NCI-H1048 (cell line): Measurements from ENCODE around the gene TENM4.

ENCODE experiments used
- DNase-seq: peaks from one replicate; lab custom pipeline; 2025; lab: John Stamatoyannopoulos, UW

TENM4 gene

DNA sequence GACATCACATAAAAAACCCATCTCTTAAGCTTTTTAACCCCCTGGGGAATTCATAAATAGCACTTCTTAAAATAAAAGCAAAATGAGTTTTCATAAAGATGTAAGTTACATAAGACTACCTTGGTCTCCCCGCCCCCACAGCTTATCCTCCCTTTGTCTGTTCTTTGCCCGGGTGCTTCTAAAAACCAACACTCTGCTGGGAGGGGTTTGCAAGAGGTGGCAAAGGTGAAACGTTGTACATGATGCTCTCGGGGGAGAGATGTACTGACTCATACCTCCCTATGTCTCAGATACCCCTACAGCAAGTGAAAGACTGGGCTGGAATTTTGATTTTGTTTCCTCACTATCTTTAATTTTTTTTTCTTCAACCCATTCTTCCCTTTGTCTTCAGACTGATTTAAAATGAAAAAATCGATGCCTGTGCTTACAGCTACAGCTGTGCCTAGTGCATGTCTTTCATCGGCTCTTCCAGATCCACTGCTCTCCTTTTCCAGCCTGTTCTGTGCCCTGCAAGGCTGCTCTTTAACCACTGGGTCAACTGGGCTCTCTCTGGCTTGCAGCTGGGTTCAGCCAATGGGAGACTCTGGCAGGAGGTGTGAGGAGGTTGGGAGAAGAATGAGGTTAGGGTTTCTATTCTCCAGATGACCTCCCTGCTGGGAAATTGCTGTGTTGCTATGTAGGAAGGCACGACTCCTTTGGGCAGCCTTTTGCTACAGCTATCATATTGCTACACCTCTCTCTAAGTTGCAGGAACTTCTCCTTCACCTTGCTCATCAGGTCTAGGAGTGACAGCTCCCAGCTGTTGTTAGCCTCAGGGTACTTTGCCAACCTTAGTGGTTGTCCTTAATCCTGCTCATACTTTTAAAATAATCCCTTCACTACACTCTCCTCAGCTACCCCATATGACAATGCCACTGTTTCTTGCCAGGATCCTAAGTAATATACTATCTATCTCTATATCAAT lies 266.5 kb downstream of the TENM4 start:
- DNase-seq: no peak

DNA sequence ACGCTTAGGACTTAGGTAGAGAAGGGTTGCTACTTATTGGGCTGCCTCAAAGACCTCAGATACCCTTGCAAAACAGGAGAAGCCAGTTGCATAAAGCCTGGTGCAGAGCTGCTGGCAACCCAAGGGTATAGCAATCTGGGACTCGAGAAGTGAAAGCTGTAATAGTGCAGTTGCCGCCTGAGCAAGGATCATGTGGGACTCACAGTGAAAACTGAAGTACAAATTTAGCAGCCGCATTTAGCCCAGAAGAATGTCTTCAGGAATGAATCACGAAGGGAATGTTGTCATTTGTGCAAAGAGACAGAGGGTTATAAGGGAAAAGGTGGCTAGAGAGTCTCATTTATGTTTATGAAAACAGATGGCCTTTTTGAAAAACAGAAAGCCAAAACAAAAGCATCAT lies 267.2 kb downstream of the TENM4 start:
- DNase-seq: no peak

DNA sequence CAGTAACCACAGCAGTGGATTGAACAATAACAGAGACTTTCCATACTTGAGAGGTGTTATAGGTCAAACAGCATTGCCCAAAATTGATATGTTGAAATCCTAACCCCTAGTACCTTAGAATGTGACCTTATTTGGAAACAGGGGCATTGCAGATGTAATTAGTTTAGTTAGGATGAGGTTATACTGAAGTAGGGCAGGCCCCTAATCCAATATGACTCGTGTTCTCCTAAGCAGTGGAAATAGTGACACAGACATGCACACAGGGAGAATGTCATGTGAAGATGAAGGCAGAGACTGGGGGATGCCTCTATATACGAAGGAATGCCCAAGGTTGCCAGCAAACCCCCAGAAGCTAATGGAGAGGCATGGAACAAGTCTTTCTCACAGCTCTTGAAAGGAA lies 270.5 kb downstream of the TENM4 start:
- DNase-seq: no peak

DNA sequence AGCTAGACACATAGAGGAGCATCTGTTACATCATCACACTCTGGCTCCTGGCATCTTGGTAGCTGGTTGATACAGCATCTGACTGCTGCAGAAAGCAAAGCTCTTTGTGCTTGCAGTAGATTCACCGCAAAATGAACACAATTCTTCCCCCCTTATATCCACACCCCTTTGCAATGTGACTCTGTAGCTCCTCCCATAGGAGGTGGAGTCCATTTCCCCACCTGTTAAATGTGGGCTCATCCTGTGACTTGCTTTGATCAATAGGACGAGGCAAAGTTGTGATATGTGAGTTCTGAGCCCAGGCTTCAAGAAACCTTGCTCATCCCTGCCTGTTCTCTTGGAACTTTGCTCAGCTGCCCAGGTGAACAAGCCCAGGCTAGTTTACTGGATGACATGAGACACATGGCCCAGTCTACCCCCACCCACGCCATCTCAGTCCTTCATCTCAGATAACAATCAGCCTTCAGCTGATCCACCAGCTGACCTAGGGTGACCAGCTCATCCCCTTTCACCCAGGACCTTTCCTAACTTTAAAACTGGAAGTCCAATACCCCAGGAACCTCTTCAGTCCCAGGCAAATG lies 272.2 kb downstream of the TENM4 start:
- no peak for DNase-seq

DNA sequence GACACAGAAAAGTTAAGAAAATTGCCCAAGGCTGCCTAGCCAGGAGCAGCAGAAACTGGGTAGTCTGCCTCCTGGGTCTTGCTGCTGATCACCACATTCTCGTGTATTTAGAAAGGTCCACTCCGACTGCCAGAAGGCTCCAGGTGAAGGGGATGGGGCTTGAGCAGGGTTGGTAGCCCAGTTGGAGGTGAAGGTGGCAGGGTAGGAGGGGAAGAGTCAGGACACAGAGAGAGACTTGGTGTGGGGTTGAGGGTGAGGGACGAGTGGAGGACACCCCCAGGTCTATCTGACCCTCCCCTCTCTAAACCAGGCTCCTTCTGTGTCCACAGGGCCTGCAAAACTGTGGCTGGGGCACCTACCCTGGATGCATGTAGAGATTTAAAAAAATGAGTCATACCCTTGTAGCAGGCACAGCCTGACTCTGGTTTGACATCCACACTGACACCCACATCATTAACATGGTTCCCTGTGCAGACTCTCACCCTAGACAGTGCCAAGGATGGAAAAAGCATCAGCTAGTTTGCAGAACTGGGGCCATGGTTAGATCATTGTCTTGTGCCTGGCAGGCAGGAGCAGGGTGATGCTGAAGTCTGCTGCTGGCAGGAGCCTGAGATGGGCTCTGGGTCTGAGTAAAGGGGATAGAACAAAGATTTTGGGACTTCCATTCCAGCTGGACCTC lies 273.2 kb downstream of the TENM4 start:
- DNase-seq: no peak

DNA sequence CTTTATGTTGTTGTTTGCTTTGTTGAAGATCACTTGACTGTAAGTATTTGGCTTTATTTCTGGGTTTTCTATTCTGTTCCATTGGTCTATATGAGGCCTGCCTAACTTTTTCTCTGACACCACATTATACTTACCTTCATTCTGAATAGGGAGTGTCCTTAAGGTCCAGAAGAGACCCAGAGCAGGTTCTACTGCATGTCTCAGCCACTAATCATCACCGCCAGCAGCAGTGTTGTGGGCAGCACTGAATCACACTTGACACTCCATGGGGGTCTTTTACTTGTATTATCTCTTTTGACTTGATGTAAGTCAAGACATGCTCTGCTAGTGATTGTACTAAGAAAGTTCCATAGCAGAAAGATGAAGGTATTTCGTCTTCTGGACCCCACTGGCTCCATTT lies 274.9 kb downstream of the TENM4 start:
- no peak for DNase-seq

DNA sequence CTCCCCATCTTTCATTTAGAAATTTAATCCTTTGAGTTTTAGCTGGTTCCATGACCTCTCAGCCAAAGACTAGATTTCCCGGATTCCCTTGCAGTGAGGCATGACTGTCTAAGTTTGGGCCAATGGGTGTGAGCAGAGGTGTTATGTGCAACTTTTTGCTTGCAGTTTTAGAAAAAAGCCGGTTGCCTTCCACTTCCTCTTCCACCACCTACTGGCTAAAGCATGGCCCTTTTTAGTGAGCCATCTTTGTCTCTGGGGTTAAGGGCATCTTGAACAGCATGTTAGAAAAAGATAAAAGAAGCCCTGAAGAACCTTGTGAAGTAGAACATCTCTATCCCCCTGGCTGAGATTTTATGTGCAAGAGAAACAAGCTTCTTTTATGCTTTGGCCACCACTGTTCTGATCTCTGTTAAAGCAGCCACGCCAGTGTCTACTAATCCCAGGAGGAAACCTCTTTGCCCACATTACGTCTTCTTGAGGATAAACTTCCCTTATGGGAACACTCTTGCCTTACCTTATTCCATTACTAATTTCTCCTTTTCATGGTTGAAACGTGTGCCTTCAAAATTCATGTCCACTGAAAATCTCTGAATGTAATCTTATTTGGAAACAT lies 279.9 kb downstream of the TENM4 start:
- DNase-seq: no peak

DNA sequence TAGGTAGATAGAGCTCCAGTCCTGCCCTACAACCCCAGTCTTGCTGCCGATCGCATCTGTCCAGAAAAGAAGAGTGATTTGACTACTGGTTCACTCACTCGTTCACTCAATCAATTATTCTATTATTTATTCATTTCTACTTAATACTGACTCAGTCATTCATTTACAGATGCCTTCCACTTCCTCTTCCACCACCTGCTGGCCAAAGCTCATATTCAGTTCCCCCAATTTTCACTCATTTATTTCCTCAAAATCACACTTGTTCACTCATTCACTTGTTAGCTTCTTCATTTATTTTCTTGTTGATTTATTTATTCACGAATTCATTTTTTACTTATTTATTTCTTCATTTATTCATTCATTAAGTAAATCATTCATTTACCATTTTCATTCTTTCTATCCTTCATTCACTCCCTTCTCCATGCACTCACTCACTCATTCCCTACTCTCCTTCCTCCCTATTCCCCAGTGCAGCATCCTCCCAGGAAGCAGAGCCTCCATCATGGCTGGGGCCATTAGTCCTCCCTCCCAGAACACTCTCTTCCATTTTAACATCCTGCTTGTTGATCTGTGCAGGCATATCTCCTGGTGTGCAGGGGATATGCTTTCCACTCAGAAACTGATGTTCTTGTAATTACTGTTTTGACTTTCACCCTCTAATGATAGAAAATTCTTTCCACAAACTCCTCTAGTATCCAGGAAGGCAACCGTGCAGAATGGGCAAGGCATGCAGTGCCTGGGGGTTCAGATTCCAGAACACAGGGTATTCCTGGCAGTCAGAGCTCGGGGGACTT lies 281.0 kb downstream of the TENM4 start:
- DNase-seq: no peak

DNA sequence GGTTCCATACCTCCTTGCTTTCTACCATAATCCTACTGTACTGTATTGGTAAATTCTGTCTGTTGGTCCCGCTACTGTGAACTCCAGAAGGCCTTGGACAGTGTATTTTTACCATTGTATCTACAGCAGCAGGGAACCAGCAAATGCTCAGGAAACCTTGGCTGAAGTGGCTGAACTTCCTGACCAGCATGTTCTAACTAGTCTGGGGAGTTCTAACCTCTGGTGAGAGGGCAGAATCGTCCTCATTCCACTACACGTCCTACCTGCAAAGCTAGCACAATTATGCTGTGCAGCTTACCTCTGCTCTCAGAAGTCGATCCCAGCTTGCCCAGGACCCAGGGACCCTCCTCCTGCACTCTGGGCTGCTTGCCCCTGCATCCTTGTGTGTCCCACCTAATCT lies 283.1 kb downstream of the TENM4 start:
- DNase-seq: no peak

DNA sequence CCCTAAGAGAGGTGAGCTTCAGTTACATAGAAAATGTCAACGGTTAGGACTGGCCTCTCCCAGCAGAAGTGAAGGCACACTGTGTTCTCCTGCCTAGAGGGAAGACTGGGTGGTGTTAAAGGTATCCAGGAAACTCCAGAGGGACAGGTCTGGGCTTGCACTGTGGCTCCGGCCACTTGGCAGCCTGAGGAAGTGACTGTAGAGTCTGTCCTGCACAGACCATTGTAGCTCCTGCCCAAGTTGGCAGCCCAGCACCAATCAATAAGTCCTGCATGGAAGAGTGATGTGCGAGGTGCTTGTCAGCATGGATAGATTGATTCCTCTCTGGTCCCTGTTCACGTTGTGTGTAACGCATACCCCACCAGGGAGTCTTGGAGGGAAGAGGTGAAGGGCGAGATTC lies 284.8 kb downstream of the TENM4 start:
- no peak for DNase-seq

DNA sequence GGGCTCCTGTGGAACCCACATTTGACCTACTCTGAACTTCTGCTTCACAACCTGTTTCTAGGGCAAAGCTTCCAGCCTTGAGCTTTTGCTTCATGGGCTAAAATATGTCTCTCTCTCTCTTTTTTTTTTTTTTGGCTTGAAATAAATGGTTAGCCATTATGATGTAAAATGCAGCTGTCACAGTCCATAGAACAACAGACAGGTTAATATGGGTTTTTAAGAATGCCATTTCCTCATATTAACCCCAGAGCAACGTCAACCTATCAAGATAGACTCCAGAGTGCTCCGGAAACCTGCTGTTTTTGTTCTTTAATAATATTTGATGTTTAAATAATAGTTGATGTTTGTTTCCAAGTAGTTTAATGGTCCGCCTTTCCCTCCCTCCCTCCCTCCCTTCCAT lies 285.6 kb downstream of the TENM4 start:
- DNase-seq: no peak

DNA sequence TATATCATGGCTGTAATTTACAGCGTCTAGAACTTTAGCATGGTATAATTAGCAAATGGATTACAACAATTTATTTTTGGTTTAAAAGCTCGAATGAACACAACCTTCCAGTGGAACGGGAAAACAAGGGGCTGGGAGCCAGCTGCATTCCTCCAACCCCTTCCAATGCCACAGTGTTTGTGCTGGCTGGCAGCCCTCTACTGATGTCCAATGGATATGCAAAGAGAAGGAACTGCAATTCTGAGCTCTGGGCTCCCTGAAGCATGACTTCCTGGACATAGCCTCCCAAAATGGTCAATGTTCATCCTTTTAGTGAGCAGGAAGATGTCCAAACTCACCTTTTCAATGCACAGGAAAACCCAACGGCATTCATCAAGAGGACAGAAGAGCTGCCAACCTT lies 288.3 kb downstream of the TENM4 start:
- DNase-seq: no peak

DNA sequence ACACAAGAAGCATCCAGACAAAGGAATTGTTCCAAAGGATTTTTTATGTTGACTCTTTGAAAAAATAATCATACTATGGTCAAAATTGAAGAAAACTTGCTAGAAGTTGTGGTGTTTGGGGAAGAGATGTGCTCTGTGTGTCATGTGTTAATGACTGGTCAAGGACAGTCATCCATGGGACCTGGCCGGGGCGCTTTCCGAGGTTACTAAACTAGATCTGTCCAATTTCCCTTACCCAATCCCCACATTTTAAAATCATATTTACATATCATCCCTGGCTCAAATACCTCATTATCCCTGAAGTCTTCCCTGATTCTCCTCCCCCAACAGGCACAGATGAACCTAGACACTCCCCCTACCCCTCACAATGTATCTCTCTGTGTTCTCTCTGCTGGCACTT lies 289.4 kb downstream of the TENM4 start:
- no peak for DNase-seq

DNA sequence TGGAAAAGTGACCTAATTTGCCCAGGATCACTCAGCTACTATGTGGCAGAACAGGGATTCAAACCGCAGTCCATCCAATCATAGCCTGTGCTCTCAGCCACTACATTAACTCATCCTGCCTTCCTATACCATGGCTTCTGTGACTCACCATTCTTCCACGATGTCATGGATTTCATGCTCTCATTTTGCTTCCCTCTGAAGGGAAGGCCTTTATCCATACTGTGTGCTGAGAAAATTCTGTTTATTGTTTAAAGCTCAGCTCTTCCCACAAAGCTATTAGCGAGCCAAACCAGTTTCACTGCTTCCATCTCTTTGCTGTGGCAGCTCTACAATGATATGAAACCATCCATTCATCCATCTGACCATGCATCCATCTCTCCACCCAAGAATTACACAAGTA lies 289.9 kb downstream of the TENM4 start:
- DNase-seq: no peak

DNA sequence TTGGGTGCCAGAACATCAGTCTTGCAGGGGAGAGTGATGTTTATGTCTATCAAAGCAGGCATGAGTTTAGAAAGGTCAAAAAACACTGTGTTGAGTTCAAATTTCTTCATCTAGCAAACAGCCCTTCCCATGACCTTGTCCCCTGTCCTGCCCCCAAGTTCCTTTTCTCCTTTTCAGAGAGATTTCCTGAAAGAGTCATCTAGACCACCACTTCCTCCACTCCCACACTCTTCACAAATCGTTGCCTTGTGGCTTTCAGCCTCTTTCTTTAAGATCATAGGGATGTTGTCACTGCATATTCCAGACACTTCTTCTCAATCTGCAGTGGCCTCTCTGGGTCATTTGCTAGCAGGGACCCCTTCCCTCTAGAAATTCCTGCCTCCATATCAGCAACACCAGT lies 290.5 kb downstream of the TENM4 start:
- no peak for DNase-seq

DNA sequence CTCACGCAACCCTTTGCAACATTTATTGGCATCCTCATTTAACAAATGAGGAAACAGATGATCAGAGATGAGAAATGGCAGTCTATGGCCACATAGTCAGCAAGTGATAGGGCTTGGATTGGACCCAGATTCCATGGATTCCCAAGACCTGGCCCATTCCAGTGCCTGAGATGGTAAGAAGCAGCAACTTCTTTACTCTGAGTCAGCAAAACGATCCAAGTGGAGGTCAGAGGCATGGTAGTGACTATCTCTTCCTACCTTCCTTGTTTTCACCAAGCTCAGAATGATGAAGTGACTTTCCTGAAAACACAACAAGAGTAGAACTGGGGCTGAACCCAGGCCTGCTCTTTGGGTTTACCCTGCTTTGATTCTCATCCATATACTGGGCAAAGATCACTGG lies 293.1 kb downstream of the TENM4 start:
- no peak for DNase-seq

DNA sequence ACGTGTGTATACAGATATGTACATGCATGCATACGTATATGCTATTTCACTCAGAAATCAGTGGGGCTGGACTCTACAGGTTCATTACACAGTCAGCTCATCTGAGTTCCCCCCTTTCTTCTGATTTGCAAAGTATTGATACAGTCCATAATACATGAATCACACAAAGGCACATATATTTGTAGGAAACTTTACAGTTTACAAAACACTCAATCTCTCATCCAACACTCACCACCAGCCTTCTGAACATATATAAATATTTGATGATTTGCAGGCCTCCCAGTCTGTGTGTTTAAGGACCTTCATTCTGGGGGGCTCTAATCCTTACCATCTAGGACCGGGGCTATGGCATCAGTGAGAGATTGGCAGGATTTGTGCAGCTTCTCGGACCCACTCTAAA lies 293.8 kb downstream of the TENM4 start:
- DNase-seq: no peak

DNA sequence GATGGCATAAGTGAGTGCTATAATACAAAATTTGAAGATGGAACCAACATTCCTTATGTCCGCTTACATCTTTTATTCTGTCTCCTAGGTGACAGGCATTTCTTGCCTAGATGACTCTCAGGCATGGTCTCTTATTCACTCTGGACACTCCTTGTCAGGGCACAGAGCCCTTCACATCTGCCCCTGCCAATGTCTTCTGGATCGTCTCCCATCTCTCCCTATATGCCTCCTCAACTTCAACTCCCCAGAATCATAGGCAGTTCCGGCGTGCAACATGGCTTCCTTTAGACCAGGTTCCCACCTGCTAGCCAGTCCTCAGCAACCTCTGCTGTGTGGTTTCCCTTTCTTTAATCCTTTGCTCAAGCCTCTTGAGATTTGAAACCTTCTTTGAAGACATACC lies 300.9 kb downstream of the TENM4 start:
- DNase-seq: no peak

DNA sequence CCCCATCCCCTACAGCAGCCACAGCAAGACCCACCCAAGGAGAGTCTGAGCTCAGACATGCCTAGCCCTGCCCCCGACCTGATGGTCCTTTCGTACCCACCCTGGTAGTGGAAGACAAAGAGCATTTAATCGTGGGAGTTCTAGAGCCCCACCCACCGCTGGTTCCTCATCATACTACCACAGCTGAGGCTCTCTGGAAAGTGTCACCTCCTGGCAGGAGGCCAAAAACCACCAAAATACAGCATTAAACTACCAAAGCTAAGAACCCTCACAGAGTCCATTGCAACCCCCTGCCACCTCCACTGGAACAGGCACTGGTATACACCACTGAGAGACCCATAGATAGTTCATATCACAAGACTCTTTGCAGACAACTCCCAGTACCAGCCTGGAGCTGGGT lies 311.1 kb downstream of the TENM4 start:
- no peak for DNase-seq

DNA sequence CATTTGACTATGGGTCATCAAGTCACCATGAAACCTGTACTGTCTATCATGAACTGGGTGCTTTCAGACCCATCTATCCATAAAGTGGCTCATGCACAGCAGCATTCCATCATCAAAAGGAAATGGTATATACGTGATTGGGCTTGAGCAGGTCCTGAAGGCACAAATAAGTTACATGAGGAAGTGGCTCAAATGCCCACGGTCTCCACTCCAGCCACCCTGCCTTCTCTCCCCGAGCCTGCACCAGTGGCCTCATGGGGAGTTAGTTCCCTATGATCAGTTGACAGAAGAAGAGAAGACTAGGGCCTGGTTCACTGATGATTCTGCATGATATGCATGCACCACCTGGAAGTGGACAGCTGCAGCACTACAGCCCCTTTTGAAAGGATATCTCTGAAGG lies 312.5 kb downstream of the TENM4 start:
- no peak for DNase-seq

DNA sequence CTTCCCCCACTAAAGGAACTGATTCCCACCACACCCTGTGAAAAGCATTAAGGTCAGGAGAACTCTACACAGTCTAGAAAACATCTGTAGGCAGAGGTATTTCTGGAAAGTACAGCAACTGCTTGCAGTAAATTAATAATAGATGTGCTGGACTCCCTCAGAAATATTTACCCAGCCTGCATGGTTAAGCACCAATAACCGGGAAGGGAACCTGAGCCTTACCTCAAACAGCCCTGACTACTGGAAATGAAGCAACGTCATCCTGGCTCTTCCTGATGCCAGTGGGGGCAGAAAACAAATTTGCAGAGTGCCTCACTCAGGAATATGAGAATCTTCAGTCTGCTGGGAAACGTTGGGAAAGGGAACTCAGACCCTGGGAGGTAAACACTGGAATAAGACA lies 318.1 kb downstream of the TENM4 start:
- no peak for DNase-seq

DNA sequence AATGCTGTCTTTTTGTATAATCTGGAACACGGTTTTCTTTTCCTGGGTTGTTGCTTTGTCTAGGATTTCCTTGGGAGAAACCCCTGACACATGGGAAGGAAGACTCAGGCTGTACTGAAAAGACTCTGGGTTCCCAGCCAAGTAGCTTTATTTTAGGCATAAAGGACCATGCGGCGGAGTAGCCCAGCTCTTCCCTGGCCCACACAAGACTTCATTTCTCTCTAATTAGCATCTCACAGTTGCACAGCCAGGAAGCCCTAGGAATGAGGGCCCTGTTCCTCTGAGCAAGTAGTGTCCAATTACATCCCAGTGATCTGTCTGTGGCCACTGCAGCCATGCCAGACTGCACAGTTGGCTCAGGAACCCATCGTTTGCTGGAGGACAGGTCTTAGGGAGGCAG lies 319.5 kb downstream of the TENM4 start:
- peak; percentile 42 for DNase-seq
